ENCODE data around the gene LMNA.

GRCh38 chr1:156103521-156103947 is 11.0 kb upstream of the LMNA start:
- TF ChIP-seq USF1 (IDR thresholded peaks at IDR 0.05) (no peak), REST (IDR thresholded peaks at IDR 0.05; ENCODE audit: low read depth) (no peak), EGR1 (IDR thresholded peaks at IDR 0.05) (no peak), MAX (IDR thresholded peaks at IDR 0.05) (no peak), EP300 (IDR thresholded peaks at IDR 0.05; ENCODE audit: borderline replicate concordance) (no peak), TEAD4 (IDR thresholded peaks at IDR 0.05) (no peak), YY1 (IDR thresholded peaks at IDR 0.05; ENCODE audit: low read depth) (no peak), CEBPB (IDR thresholded peaks at IDR 0.05) (no peak), NFIC (IDR thresholded peaks at IDR 0.05) (0 out of 2 replicates have a peak, but pooled peaks have one; percentile 26), CREB1 (IDR thresholded peaks at IDR 0.05; ENCODE audit: low read depth) (no peak), RAD21 (IDR thresholded peaks at IDR 0.05; ENCODE audit: low read depth) (no peak)

Data from Ishikawa (cell line).